Adrenal gland (tissue), 5 donors: Measurements from ENCODE around the gene GRIA4.

Experiments used
- POLR2A ChIP-seq, 2 donors: fragments of 450-650 bp; IDR thresholded peaks; one replicate each; pipeline ENCODE4 v1.6.1; 2017; ENCODE audit warnings: antibody characterized with exemption in 2 of 2, mild to moderate bottlenecking in 2 of 2, moderate library complexity in 1 of 2
- TF ChIP-seq, protein P1 (sequence below), 6 experiments: fragments of 450-650 bp in 4 of 6; fragments of 200-600 bp in 2 of 6; sonication (generic) in 1 of 6; IDR thresholded peaks; 1 replicate in 5 of 6; 2 replicates in 1 of 6; pipeline versions ENCODE4 v1.5.1 to v1.8.0; 2016 to 2021; ENCODE audit warnings: antibody characterized with exemption in 6 of 6, mild to moderate bottlenecking in 2 of 6, moderate library complexity in 1 of 6
- donor health status: DM: no; HTN: no; CAD: no.

- no peak for TF ChIP-seq POLR2A (IDR thresholded peaks at IDR 0.05)
- TF ChIP-seq, protein P1, sequence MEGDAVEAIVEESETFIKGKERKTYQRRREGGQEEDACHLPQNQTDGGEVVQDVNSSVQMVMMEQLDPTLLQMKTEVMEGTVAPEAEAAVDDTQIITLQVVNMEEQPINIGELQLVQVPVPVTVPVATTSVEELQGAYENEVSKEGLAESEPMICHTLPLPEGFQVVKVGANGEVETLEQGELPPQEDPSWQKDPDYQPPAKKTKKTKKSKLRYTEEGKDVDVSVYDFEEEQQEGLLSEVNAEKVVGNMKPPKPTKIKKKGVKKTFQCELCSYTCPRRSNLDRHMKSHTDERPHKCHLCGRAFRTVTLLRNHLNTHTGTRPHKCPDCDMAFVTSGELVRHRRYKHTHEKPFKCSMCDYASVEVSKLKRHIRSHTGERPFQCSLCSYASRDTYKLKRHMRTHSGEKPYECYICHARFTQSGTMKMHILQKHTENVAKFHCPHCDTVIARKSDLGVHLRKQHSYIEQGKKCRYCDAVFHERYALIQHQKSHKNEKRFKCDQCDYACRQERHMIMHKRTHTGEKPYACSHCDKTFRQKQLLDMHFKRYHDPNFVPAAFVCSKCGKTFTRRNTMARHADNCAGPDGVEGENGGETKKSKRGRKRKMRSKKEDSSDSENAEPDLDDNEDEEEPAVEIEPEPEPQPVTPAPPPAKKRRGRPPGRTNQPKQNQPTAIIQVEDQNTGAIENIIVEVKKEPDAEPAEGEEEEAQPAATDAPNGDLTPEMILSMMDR (IDR thresholded peaks at IDR 0.05): no peak
These were observed 339.2 kb downstream of the GRIA4 start for GRCh38 chr11:105948918-105949590.
